GM19193 (cell line): ENCODE results near the gene HOXC4.
A peak's percentile ranks its signal among the peaks of the same experiment; 100 is the strongest.

ENCODE experiments used
- POLR2A ChIP-seq: IDR thresholded peaks from 4 replicates; pipeline ENCODE4 v1.6.1; 2011; ENCODE audit not compliant: insufficient read depth, insufficient read length; ENCODE audit errors: extremely low read depth

The HOXC4 gene

GRCh38 chr12:54051874-54052437, 1.7 kb upstream of the HOXC4 start:
- no peak for TF ChIP-seq POLR2A

- TF ChIP-seq POLR2A = no peak
Observed at GRCh38 chr12:54052438-54053002, 1.1 kb upstream of the HOXC4 start.

GRCh38 chr12:54053003-54053750, 458 bp upstream of the HOXC4 start:
- peak; percentile 88 for TF ChIP-seq POLR2A

GRCh38 chr12:54054742-54055194, 1.1 kb downstream of the HOXC4 start:
- TF ChIP-seq POLR2A = no peak

GRCh38 chr12:54055552-54055951, 1.9 kb downstream of the HOXC4 start:
- no peak for TF ChIP-seq POLR2A

- no peak for TF ChIP-seq POLR2A
Observed at GRCh38 chr12:54056110-54056509, 2.5 kb downstream of the HOXC4 start.

- no peak for TF ChIP-seq POLR2A
Observed at GRCh38 chr12:54058128-54058768, 4.6 kb downstream of the HOXC4 start.

GRCh38 chr12:54059668-54060067, 6.0 kb downstream of the HOXC4 start:
- TF ChIP-seq POLR2A = no peak

GRCh38 chr12:54060174-54060974, 6.7 kb downstream of the HOXC4 start:
- no peak for TF ChIP-seq POLR2A

- no peak for TF ChIP-seq POLR2A
Observed at GRCh38 chr12:54060975-54061778, 7.5 kb downstream of the HOXC4 start.

- TF ChIP-seq POLR2A = no peak
Observed at GRCh38 chr12:54065677-54066076, 12.0 kb downstream of the HOXC4 start.

GRCh38 chr12:54066408-54066807, 12.8 kb downstream of the HOXC4 start:
- TF ChIP-seq POLR2A = no peak

GRCh38 chr12:54068418-54069070, 14.9 kb downstream of the HOXC4 start:
- TF ChIP-seq POLR2A = no peak
